ENCODE data around the gene FBXL20.
"Not testable (repeated sequence)": the region's sequence is repeated elsewhere in the genome, so short reads cannot be mapped to it uniquely, and the experiment has no call there.

Gene FBXL20

GRCh38 chr17:39351508-39351907 lies 49.9 kb downstream of the FBXL20 start:
- TF ChIP-seq, protein P1, sequence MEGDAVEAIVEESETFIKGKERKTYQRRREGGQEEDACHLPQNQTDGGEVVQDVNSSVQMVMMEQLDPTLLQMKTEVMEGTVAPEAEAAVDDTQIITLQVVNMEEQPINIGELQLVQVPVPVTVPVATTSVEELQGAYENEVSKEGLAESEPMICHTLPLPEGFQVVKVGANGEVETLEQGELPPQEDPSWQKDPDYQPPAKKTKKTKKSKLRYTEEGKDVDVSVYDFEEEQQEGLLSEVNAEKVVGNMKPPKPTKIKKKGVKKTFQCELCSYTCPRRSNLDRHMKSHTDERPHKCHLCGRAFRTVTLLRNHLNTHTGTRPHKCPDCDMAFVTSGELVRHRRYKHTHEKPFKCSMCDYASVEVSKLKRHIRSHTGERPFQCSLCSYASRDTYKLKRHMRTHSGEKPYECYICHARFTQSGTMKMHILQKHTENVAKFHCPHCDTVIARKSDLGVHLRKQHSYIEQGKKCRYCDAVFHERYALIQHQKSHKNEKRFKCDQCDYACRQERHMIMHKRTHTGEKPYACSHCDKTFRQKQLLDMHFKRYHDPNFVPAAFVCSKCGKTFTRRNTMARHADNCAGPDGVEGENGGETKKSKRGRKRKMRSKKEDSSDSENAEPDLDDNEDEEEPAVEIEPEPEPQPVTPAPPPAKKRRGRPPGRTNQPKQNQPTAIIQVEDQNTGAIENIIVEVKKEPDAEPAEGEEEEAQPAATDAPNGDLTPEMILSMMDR (IDR thresholded peaks at IDR 0.05; ENCODE audit: low read length, missing control alignments) = no peak
- DNase-seq (ENCODE audit: low read depth) = no peak
- H3K4me3 ChIP-seq (replicated peaks; ENCODE audit: low read depth, low read length) = no peak overlapping the region

- no peak for DNase-seq (ENCODE audit: low read depth)
- no peak overlapping the region for H3K4me3 ChIP-seq (replicated peaks; ENCODE audit: low read depth, low read length)
- TF ChIP-seq, protein P1 (IDR thresholded peaks at IDR 0.05; ENCODE audit: low read length, missing control alignments) = no peak
Observed at GRCh38 chr17:39349246-39349645, 52.2 kb downstream of the FBXL20 start.

- not testable (repeated sequence) for DNase-seq (ENCODE audit: low read depth); H3K4me3 ChIP-seq (replicated peaks; ENCODE audit: low read depth, low read length)
Observed at GRCh38 chr17:39346863-39347262, 54.6 kb downstream of the FBXL20 start.

GRCh38 chr17:39341541-39341940 lies 59.9 kb downstream of the FBXL20 start:
- TF ChIP-seq, protein P1 (IDR thresholded peaks at IDR 0.05; ENCODE audit: low read length, missing control alignments) = no peak
- DNase-seq (ENCODE audit: low read depth) = no peak
- no peak overlapping the region for H3K4me3 ChIP-seq (replicated peaks; ENCODE audit: low read depth, low read length)

- TF ChIP-seq, protein P1 (IDR thresholded peaks at IDR 0.05; ENCODE audit: low read length, missing control alignments) = no peak
- no peak overlapping the region for H3K4me3 ChIP-seq (replicated peaks; ENCODE audit: low read depth, low read length)
- DNase-seq (ENCODE audit: low read depth) = no peak
Observed at GRCh38 chr17:39340731-39341130, 60.7 kb downstream of the FBXL20 start.

- H3K4me3 ChIP-seq (replicated peaks; ENCODE audit: low read depth, low read length) = no peak overlapping the region
- peak; percentile 18 for DNase-seq (ENCODE audit: low read depth)
Observed at GRCh38 chr17:39339272-39339671, 62.2 kb downstream of the FBXL20 start.

GRCh38 chr17:39337649-39338048 lies 63.8 kb downstream of the FBXL20 start:
- not testable (repeated sequence) for DNase-seq (ENCODE audit: low read depth); H3K4me3 ChIP-seq (replicated peaks; ENCODE audit: low read depth, low read length)

More at GRCh38 chr17:39339272-39339671, 62.2 kb downstream of the FBXL20 start:
- TF ChIP-seq, protein P1 (IDR thresholded peaks at IDR 0.05; ENCODE audit: low read length, missing control alignments) = no peak

DNA sequence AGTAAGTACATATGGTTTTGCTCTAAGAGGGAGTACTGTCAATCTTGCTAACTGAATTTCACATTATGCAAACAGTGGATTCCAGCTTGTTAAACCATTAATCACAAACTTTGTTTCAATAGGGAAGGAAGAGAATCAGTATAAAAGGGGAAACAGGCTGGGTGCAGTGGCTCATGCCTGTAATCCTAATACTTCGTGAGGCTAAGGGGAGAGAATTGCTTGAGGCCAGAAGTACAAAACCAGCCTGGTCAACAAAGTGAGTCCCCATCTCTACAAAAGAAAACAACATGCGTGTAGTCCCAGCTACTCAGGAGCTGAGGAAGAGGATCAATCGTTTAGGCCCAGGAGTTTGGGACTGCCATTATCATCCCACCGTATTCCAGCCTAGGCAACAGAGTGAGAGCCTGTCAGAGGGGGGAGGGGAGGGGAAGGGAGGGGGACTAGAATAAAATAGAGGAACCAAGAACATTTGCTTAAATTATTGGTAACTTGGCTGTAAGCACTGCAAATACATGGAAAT lies 65.7 kb downstream of the FBXL20 start:
- no peak overlapping the region for H3K4me3 ChIP-seq (replicated peaks; ENCODE audit: low read depth, low read length)
- peak; percentile 10 for DNase-seq (ENCODE audit: low read depth)
- TF ChIP-seq, protein P1 (IDR thresholded peaks at IDR 0.05; ENCODE audit: low read length, missing control alignments) = no peak

DNA sequence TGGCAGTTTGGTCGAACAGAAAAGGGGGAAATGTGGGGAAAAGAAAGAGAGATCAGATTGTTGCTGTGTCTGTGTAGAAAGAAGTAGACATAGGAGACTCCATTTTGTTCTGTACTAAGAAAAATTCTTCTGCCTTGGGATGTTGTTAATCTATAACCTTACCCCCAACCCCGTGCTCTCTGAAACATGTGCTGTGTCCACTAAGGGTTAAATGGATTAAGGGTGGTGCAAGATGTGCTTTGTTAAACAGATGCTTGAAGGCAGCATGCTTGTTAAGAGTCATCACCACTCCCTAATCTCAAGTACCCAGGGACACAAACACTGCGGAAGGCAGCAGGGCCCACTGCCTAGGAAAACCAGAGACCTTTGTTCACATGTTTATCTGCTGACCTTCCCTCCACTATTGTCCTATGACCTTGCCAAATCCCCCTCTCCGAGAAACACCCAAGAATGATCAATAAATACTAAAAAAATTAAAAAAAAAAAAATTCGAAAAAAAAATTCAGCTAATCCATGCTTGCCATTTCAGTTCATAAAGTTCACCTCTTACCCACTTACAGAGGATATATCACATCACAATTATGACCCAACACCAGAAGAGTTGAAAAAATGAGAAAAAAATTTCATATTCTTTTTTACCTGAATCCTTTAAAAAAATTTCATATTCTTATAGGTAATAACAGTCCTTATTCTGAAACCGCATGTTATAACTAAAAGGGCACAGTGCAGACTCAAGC lies 67.2 kb downstream of the FBXL20 start:
- not testable (repeated sequence) for H3K4me3 ChIP-seq (replicated peaks; ENCODE audit: low read depth, low read length); DNase-seq (ENCODE audit: low read depth)

Data from fibroblast of pulmonary artery (primary cell).